H1 (cell line): ENCODE results near the gene ABHD8.

Experiments used
- EGR1 ChIP-seq: IDR thresholded peaks from 2 replicates; pipeline ENCODE4 v1.6.1; 2011; ENCODE audit warnings: low read depth, low read length, borderline replicate concordance
- EP300 ChIP-seq, 2 experiments: IDR thresholded peaks; 1 replicate in 1 of 2; 2 replicates in 1 of 2; pipeline ENCODE4 v1.6.1; 2011 to 2012; ENCODE audit warnings: low read depth in 2 of 2, low read length in 2 of 2, mild to moderate bottlenecking in 2 of 2, borderline replicate concordance in 1 of 2, inconsistent platforms in 1 of 2, moderate library complexity in 1 of 2
- GABPA ChIP-seq: IDR thresholded peaks from 2 replicates; pipeline ENCODE4 v1.6.1; 2011; ENCODE audit warnings: mild to moderate bottlenecking, low read length, moderate library complexity, borderline replicate concordance; ENCODE audit not compliant: insufficient read depth
- GTF2F1 ChIP-seq: IDR thresholded peaks from 2 replicates; pipeline ENCODE4 v1.6.1; 2012; ENCODE audit warnings: low read depth, low read length, improper control_type of control experiment, borderline replicate concordance
- NRF1 ChIP-seq: IDR thresholded peaks from 2 replicates; pipeline ENCODE4 v1.6.1; 2011; ENCODE audit warnings: mild to moderate bottlenecking, low read depth, low read length, improper control_type of control experiment
- POLR2AphosphoS5 ChIP-seq: IDR thresholded peaks from 2 replicates; pipeline ENCODE4 v1.6.1; 2011; ENCODE audit warnings: low read depth, low read length
- RAD21 ChIP-seq, 2 experiments: IDR thresholded peaks in 1 of 2; conservative IDR thresholded peaks in 1 of 2; 2 replicates each; pipeline ENCODE4 v1.6.1; 2011; ENCODE audit warnings: low read depth in 2 of 2, low read length in 2 of 2, improper control_type of control experiment in 1 of 2, inconsistent platforms in 1 of 2, mild to moderate bottlenecking in 1 of 2, moderate library complexity in 1 of 2
- ZNF274 ChIP-seq: IDR thresholded peaks from 2 replicates; pipeline ENCODE4 v1.7.0; 2012; ENCODE audit warnings: low read length, borderline replicate concordance; ENCODE audit errors: extremely low read depth
- TF ChIP-seq, protein P1 (sequence below): IDR thresholded peaks from 2 replicates; pipeline ENCODE4 v1.6.1; 2011; ENCODE audit warnings: low read depth, mild to moderate bottlenecking, low read length; ENCODE audit not compliant: insufficient read depth
- TF ChIP-seq, protein P2 (sequence below), 3 experiments: IDR thresholded peaks; 1 replicate in 2 of 3; 2 replicates in 1 of 3; pipeline versions ENCODE4 v1.5.1 to v1.6.1; 2011; ENCODE audit warnings: low read length in 3 of 3, mild to moderate bottlenecking in 3 of 3, inconsistent platforms in 2 of 3, low read depth in 1 of 3, moderate library complexity in 1 of 3; ENCODE audit not compliant: insufficient read depth in 1 of 3; ENCODE audit errors: control extremely low read depth in 1 of 3

DNA sequence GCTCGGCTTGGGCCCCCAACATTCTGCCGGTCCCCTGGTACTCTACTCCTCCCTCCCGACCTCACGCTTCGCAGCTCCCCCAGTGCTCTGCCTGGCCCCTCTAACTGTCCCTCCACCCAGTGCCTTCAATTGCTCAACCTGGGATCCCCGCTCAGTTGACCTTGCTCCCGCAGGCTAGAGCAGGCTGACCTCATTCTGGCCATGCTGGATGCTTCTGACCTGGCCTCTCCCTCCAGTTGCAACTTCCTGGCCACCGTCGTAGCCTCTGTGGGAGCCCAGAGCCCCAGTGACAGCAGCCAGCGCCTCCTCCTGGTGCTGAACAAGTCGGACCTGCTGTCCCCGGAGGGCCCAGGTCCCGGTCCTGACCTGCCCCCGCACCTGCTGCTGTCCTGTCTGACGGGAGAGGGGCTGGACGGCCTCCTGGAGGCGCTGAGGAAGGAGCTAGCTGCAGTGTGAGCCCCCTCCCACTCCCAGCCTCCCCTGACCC, 37.7 kb upstream of the ABHD8 start:
- no peak; the same call in 1 of the 2 replicates for TF ChIP-seq GABPA
- TF ChIP-seq, protein P1, sequence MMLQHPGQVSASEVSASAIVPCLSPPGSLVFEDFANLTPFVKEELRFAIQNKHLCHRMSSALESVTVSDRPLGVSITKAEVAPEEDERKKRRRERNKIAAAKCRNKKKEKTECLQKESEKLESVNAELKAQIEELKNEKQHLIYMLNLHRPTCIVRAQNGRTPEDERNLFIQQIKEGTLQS, result no peak
- TF ChIP-seq ZNF274, result no peak
- TF ChIP-seq, protein P2, sequence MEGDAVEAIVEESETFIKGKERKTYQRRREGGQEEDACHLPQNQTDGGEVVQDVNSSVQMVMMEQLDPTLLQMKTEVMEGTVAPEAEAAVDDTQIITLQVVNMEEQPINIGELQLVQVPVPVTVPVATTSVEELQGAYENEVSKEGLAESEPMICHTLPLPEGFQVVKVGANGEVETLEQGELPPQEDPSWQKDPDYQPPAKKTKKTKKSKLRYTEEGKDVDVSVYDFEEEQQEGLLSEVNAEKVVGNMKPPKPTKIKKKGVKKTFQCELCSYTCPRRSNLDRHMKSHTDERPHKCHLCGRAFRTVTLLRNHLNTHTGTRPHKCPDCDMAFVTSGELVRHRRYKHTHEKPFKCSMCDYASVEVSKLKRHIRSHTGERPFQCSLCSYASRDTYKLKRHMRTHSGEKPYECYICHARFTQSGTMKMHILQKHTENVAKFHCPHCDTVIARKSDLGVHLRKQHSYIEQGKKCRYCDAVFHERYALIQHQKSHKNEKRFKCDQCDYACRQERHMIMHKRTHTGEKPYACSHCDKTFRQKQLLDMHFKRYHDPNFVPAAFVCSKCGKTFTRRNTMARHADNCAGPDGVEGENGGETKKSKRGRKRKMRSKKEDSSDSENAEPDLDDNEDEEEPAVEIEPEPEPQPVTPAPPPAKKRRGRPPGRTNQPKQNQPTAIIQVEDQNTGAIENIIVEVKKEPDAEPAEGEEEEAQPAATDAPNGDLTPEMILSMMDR (IDR thresholded peaks at IDR 0.05; ENCODE audit: control extremely low read depth in 1 of 3, insufficient read depth in 1 of 3, low read depth in 1 of 3, low read length in 3 of 3), result peak; percentile 52 to 62 (median 59)
- peak; percentile 23 to 54; a peak in 2 of 4 replicates for TF ChIP-seq RAD21 (IDR thresholded peaks at IDR 0.05 in 1 of 2, conservative IDR thresholded peaks at IDR 0.05 in 1 of 2; ENCODE audit: low read depth in 2 of 2, low read length in 2 of 2)
- no peak for TF ChIP-seq GTF2F1
- TF ChIP-seq POLR2AphosphoS5, result no peak; the same call in 1 of the 2 replicates
- no peak for TF ChIP-seq EGR1
- TF ChIP-seq NRF1, result no peak
- TF ChIP-seq EP300 (IDR thresholded peaks at IDR 0.05; ENCODE audit: borderline replicate concordance in 1 of 2, low read depth in 2 of 2, low read length in 2 of 2), result no peak
